Ovary (tissue), 9 donors: ENCODE results near the gene CD200R1L. TPM values are rescaled to one million over a fixed set of nuclear protein-coding genes. Genes with fewer than 3 reads are reported as not detected.

Experiments
- DNase-seq, 5 donors: peaks; one replicate each; pipeline ENCODE4 v3.0.0-alpha.2; 2019 to 2020
- H3K27ac ChIP-seq, 2 donors: fragments of 200-600 bp; one replicate each; pipeline versions ENCODE4 v1.5.1 to v1.8.0; 2019 to 2022
- H3K27me3 ChIP-seq: fragments of 200-600 bp; one replicate; pipeline ENCODE4 v1.8.0; 2022
- H3K36me3 ChIP-seq: fragments of 200-600 bp; sonication (generic); one replicate; pipeline ENCODE4 v1.5.1; 2019
- H3K4me1 ChIP-seq: one replicate; pipeline ENCODE4 v1.8.1; 2013; ENCODE audit warnings: mild to moderate bottlenecking, moderate library complexity; ENCODE audit not compliant: insufficient read depth
- H3K4me3 ChIP-seq: fragments of 200-600 bp; sonication (generic); one replicate; pipeline ENCODE4 v1.5.1; 2017
- H3K9me3 ChIP-seq, 2 donors: fragments of 200-600 bp in 1 of 2; sonication (generic) in 1 of 2; one replicate each; pipeline versions ENCODE4 v1.5.1 to v1.8.1; 2013 to 2019; ENCODE audit warnings: mild to moderate bottlenecking in 1 of 2, moderate library complexity in 1 of 2
- EP300 ChIP-seq: sonication (generic); formaldehyde crosslinking; IDR thresholded peaks from one replicate; pipeline ENCODE4 v1.6.1; 2017; ENCODE audit warnings: antibody characterized with exemption
- POLR2A ChIP-seq: fragments of 450-650 bp; IDR thresholded peaks from one replicate; pipeline ENCODE4 v1.6.1; 2017; ENCODE audit warnings: antibody characterized with exemption, mild to moderate bottlenecking, moderate library complexity
- WGBS, 3 donors: extraction: QIAGEN DNeasy Blood & Tissue Kit in 1 of 3; methylation state at CpG; one replicate each; pipeline versions ENCODE4 v1.1.5 to v1.1.7; 2013 to 2017; 5-methylcytosine and 5-hydroxymethylcytosine counted together
- intact Hi-C, 4 donors: fragments of 100-400 bp; cut with DNase I; formaldehyde crosslinking; loops; one replicate each; pipeline versions ENCODE4 v1.11.0 to v1.15.1; 2022 to 2023
- polyA plus RNA-seq, 2 donors: library from polyadenylated mRNA; stranded (reverse); fragments of 200-250 nt in 1 of 2; fragments of 350-450 nt in 1 of 2; fragmentation: Illumina TruSeq in 1 of 2; extraction: RNeasy Lipid Tissue Mini Kit (QIAGEN cat#74804) in 1 of 2; gene quantifications; one replicate each; pipeline ENCODE4 v1.2.3, GENCODE V29; 2013 to 2014
- total RNA-seq, 7 donors: library from RNA; depleted of rRNA in 2 of 7; stranded (reverse); fragments of >200 nt in 2 of 7; fragmentation: NEBNext Ultra II Directional in 3 of 7; extraction: Animal tissue kit (Norgen Biotek cat#: 25700) in 3 of 7; gene quantifications; one replicate each; pipeline versions ENCODE4 v1.1.0 to v1.2.4, GENCODE V29; 2016 to 2023
- TF ChIP-seq, protein P1 (sequence below), 3 donors: fragments of 450-650 bp in 2 of 3; fragments of 200-600 bp in 1 of 3; IDR thresholded peaks; one replicate each; pipeline versions ENCODE4 v1.5.1 to v1.8.0; 2016 to 2022; ENCODE audit warnings: antibody characterized with exemption in 3 of 3, mild to moderate bottlenecking in 1 of 3
- donor health status: DM: no; HTN: no; CAD: no; lungs with moderate emphysema.
- donor health status: DM: no; HTN: no; CAD: no.
- donor health status: Bipolar disorder and iron deficiency.
- donor health status: DM: yes; HTN: yes; CAD: no.
- donor health status: DM: no; HTN: no; CAD: no.
- donor health status: DM: yes; HTN: yes; CAD: no.

The CD200R1L gene
- total and polyA plus RNA-seq, 9 donors: not detected

DNA sequence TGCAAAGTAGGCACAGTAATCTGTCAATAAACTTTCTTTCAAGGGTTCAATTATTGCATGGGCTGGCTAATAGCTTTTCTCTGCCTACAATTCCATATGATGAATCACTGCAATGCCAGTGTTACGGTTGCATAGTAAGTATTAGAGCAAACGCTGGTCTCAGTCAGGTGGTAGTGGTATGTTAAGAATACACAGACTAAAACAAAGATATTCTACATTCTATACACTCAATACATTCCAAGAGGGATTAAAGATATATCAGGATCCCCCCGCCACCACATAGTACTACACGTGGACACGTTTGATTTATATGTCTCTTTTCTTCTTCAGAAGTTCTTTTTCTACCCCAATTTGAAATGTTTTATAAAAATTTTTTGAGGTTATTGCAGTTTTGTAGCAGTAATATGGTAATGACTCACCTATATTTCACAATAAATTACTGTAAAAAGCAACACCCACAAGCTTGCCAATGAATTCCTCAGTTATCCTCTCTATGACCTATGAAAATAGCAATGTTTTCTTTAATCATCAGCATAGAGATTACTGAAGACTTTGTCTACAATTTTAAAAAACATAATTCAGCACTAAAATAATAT, 68.2 kb downstream of the CD200R1L start:
- H3K27ac ChIP-seq: no peak overlapping the region
- H3K9me3 ChIP-seq: no peaks in the 10 kb centered on the region
- WGBS, 3 donors: 53 to 61% (median 61%) methylated on average over 5 of the region's 5 CpGs
- intact Hi-C loops: no loop called here
- no peaks in the 10 kb centered on the region for H3K4me1 ChIP-seq
- DNase-seq: no peak
- no peaks in the 10 kb centered on the region for H3K27me3 ChIP-seq
- TF ChIP-seq, protein P1, sequence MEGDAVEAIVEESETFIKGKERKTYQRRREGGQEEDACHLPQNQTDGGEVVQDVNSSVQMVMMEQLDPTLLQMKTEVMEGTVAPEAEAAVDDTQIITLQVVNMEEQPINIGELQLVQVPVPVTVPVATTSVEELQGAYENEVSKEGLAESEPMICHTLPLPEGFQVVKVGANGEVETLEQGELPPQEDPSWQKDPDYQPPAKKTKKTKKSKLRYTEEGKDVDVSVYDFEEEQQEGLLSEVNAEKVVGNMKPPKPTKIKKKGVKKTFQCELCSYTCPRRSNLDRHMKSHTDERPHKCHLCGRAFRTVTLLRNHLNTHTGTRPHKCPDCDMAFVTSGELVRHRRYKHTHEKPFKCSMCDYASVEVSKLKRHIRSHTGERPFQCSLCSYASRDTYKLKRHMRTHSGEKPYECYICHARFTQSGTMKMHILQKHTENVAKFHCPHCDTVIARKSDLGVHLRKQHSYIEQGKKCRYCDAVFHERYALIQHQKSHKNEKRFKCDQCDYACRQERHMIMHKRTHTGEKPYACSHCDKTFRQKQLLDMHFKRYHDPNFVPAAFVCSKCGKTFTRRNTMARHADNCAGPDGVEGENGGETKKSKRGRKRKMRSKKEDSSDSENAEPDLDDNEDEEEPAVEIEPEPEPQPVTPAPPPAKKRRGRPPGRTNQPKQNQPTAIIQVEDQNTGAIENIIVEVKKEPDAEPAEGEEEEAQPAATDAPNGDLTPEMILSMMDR (IDR thresholded peaks at IDR 0.05): no peak
- TF ChIP-seq EP300 (no peak), POLR2A (no peak)
- no peak overlapping the region for H3K4me3 ChIP-seq
- no peaks in the 10 kb centered on the region for H3K36me3 ChIP-seq

DNA sequence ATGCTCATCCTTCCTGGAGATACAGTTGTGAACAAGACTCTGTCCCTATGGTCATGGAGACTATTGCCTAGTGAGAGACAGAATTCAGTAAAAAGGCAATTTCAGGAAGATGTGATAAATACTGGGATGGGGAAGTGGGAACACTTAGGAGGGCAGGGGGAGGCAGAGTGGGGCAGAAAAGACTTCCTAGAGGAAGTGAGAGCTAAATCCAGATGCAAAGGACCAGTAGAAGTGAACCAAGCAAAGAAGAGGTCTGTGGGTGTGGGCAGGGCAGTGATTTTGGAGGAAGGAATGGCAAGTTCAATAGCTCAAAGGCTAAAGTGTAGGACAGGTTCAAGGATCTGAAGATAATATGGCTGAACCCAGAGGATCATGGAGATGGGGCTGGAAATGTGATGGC, 68.9 kb downstream of the CD200R1L start:
- TF ChIP-seq, protein P1 (IDR thresholded peaks at IDR 0.05): no peak
- TF ChIP-seq POLR2A: no peak
- TF ChIP-seq EP300: no peak
- no peaks in the 10 kb centered on the region for H3K27me3 ChIP-seq
- H3K9me3 ChIP-seq: no peaks in the 10 kb centered on the region
- H3K36me3 ChIP-seq: no peaks in the 10 kb centered on the region
- no peak overlapping the region for H3K4me3 ChIP-seq
- DNase-seq: no peak
- no peak overlapping the region for H3K27ac ChIP-seq
- no peaks in the 10 kb centered on the region for H3K4me1 ChIP-seq
- intact Hi-C loops: no loop called here

DNA sequence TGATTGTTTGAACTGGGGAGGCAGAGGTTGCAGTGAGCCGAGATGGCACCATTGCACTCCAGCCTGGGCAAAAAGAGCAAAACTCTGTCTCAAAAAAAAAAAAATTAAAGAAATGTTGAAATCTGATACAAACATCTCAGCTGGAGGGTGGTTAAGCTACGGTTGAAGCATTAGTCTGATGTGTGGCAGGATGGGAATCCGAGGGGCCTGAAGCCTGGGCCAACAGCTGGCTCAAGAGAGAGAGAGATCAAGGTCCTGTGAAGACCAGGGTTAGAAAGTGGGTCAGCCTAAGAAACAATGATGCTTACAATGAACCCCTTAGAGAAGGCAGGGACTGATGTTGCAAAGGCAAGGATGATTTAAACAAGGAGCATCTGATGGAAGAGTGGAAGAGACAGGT, 69.8 kb downstream of the CD200R1L start:
- DNase-seq: no peak
- H3K4me1 ChIP-seq: no peaks in the 10 kb centered on the region
- no peak overlapping the region for H3K27ac ChIP-seq
- H3K4me3 ChIP-seq: no peak overlapping the region
- H3K9me3 ChIP-seq: no peaks in the 10 kb centered on the region
- TF ChIP-seq EP300: no peak
- no peak for TF ChIP-seq POLR2A
- TF ChIP-seq, protein P1 (IDR thresholded peaks at IDR 0.05): no peak
- no peaks in the 10 kb centered on the region for H3K27me3 ChIP-seq
- 81 to 85% (median 83%) methylated on average over 3 of the region's 3 CpGs for WGBS, 3 donors
- H3K36me3 ChIP-seq: no peaks in the 10 kb centered on the region
- intact Hi-C loops: no loop called here

DNA sequence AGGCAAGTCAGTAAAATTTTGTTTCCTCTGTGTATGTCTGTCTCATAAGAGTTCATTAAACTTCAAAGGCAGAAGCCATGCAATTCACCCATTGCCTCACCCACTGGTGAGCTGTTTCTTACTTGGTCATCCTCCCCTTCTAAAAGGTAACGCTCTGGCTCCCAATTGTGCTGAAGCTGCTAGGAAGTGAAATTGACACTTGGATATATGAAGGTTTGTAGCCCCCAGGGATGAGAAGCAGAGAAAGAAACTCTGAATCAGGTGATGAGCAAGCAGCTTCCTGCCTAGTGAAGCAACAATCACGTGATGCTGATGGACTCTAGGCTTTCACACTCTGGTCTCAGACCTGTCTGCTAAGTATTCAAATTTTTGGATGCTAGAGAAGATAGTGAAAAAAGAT, 70.7 kb downstream of the CD200R1L start:
- no peaks in the 10 kb centered on the region for H3K27me3 ChIP-seq
- H3K9me3 ChIP-seq: no peaks in the 10 kb centered on the region
- H3K4me1 ChIP-seq: no peaks in the 10 kb centered on the region
- TF ChIP-seq, protein P1 (IDR thresholded peaks at IDR 0.05): no peak
- TF ChIP-seq POLR2A (no peak), EP300 (no peak)
- H3K36me3 ChIP-seq: no peaks in the 10 kb centered on the region
- no peak for DNase-seq
- 77 to 86% (median 80%) methylated on average over 2 of the region's 2 CpGs for whole genome bisulfite sequencing, 3 donors
- no peak overlapping the region for H3K4me3 ChIP-seq
- no peak overlapping the region for H3K27ac ChIP-seq
- intact Hi-C loops: no loop called here
